COLO668 (cell line): ENCODE results near the gene EIF4A2.
"Not testable (repeated sequence)": the region's sequence is repeated elsewhere in the genome, so short reads cannot be mapped to it uniquely, and the experiment has no call there.

Experiments used
- DNase-seq: peaks from one replicate; lab custom pipeline; 2025; ENCODE audit not compliant: unreplicated experiment; lab: John Stamatoyannopoulos, UW

EIF4A2 gene

GRCh38 chr3:186818956-186819355 lies 35.6 kb downstream of the EIF4A2 start:
- DNase-seq: no peak

GRCh38 chr3:186821429-186822387 lies 38.3 kb downstream of the EIF4A2 start:
- no peak for DNase-seq

GRCh38 chr3:186822388-186822759 lies 39.0 kb downstream of the EIF4A2 start:
- DNase-seq: not testable (repeated sequence)

GRCh38 chr3:186823386-186823785 lies 40.0 kb downstream of the EIF4A2 start:
- no peak for DNase-seq

- DNase-seq: no peak
These were observed 41.2 kb downstream of the EIF4A2 start for GRCh38 chr3:186824430-186825139.

- no peak for DNase-seq
These were observed 42.0 kb downstream of the EIF4A2 start for GRCh38 chr3:186825294-186825821.

GRCh38 chr3:186825872-186826409 lies 42.6 kb downstream of the EIF4A2 start:
- DNase-seq: no peak

GRCh38 chr3:186826410-186826975 lies 43.1 kb downstream of the EIF4A2 start:
- DNase-seq: peak; percentile 9

GRCh38 chr3:186826976-186827857 lies 43.8 kb downstream of the EIF4A2 start:
- DNase-seq: peak; percentile 90

- DNase-seq: no peak
These were observed 45.0 kb downstream of the EIF4A2 start for GRCh38 chr3:186828340-186828739.

GRCh38 chr3:186831798-186832197 lies 48.4 kb downstream of the EIF4A2 start:
- DNase-seq: no peak

- no peak for DNase-seq
These were observed 48.9 kb downstream of the EIF4A2 start for GRCh38 chr3:186832276-186832675.
